ENCODE data around the gene NCK2.

Gene NCK2

DNA sequence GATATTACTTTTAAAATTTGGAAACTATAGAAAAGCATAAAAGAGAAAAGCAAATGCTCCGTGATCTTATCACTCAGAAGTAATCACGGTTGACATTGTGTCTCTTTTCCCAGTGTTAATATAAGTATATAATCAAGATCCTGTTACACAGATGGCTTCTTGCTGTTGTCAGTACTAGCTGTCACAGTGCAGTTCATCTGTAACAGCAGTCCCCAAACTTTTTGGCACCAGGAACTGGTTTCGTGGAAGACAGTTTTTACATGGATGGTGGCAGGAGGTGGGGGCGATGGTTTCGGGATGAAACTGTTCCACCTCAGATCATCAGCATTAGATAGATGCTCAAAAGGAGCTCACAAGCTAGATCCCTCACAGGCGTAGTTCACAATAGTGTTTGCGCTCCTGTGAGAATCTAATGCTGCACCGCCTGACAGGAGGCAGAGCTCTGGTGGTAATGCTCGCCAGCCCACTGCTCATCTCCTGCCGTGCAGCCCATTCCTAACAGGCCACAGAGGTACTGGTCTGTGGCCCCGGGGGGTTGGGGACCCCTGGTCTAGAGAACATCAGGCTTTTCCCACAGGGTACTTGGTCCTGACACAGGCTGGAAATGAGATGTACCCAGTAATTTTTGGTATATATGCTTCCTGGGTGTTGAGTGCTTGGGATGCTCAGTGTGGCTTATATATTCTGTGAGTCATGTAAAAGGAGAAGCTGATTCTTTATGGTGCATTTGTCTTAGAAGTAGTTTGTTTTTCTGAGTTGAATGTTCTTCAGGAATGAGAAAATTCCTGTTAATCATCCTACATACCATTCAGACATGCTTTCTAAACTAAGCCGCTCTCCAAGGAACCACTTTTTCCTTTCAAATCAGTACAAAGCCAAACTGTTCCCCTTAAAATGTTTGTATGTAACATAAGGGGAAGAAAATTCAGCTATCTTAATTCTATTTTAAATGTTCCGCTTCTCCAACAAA, 121.8 kb downstream of the NCK2 start:
- no peaks in the 10 kb centered on the region for H3K27me3 ChIP-seq (ENCODE audit: control insufficient read depth, insufficient read depth, low read length, poor library complexity, severe bottlenecking)

DNA sequence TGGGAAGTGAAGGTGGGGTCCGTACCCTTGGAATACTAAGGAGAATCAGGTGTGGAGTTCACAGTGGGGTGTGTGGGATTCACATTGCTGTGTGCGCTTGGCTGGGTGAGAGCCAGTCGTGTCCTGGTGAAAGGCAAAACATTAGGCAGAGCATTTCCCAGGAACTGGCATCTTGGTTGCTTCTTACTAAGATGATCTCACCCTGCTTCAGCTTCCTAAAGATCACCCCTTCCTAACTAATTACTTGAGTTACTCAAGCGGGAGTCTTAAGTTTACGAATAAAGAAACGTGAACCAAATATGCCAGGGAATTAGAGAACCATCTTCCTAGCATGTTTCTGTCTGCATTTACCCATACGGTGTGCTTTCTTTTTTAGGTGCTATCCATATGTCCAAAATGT, 122.9 kb downstream of the NCK2 start:
- no peak overlapping the region for H3K27ac ChIP-seq (ENCODE audit: insufficient read depth, low read depth, low read length, poor library complexity, severe bottlenecking)
- WGBS, 2 experiments: 92 to 95% methylated on average over 7 of the region's 7 CpGs

More for the DNA sequence above, 121.8 kb downstream of the NCK2 start:
- H3K4me1 ChIP-seq (ENCODE audit: control insufficient read depth, insufficient read depth, low read length): peaks cover 7% of the 10 kb centered on the region
- H3K4me3 ChIP-seq (ENCODE audit: insufficient read depth, low read depth, low read length): no peak overlapping the region
- no peaks in the 10 kb centered on the region for H3K9me3 ChIP-seq (ENCODE audit: control insufficient read depth, low read length)
- no peak overlapping the region for H3K27ac ChIP-seq (ENCODE audit: insufficient read depth, low read depth, low read length, poor library complexity, severe bottlenecking)
- no peaks in the 10 kb centered on the region for H3K36me3 ChIP-seq (ENCODE audit: control insufficient read depth, insufficient read depth, low read length)
- WGBS, 2 experiments: 82 to 87% methylated on average over 9 to 13 of the region's 13 CpGs

DNA sequence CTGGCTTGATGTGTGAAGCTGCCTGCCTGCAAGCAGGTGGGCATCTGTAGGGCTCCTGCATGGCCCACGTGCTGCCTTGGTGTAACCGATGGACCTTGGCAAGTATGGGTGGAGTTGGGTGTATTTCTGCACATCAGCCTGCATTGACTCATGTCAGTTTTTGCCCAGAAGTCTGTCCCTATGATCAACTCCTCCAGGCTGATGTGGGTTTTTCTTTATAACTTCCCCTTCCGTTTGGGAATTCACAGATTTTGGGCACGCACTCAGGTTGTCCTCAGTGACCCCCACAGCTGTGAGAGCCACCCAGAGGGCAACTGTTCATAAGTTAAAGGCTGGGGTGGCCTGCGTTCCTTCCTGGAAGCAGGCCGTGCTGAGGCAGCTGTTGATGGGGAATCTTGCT, 123.3 kb downstream of the NCK2 start:
- 94 to 95% methylated on average over 6 of the region's 6 CpGs for WGBS, 2 experiments
- Histone ChIP-seq H3K9me3 (ENCODE audit: control insufficient read depth, low read length) (no peaks in the 10 kb centered on the region), H3K4me3 (ENCODE audit: insufficient read depth, low read depth, low read length) (no peak overlapping the region), H3K27ac (ENCODE audit: insufficient read depth, low read depth, low read length, poor library complexity, severe bottlenecking) (no peak overlapping the region), H3K4me1 (ENCODE audit: control insufficient read depth, insufficient read depth, low read length) (peaks cover 7% of the 10 kb centered on the region), H3K27me3 (ENCODE audit: control insufficient read depth, insufficient read depth, low read length, poor library complexity, severe bottlenecking) (no peaks in the 10 kb centered on the region), H3K36me3 (ENCODE audit: control insufficient read depth, insufficient read depth, low read length) (no peaks in the 10 kb centered on the region)

More for the DNA sequence above, 122.9 kb downstream of the NCK2 start:
- Histone ChIP-seq H3K27me3 (ENCODE audit: control insufficient read depth, insufficient read depth, low read length, poor library complexity, severe bottlenecking) (no peaks in the 10 kb centered on the region), H3K9me3 (ENCODE audit: control insufficient read depth, low read length) (no peaks in the 10 kb centered on the region), H3K4me3 (ENCODE audit: insufficient read depth, low read depth, low read length) (no peak overlapping the region), H3K36me3 (ENCODE audit: control insufficient read depth, insufficient read depth, low read length) (no peaks in the 10 kb centered on the region), H3K4me1 (ENCODE audit: control insufficient read depth, insufficient read depth, low read length) (peaks cover 7% of the 10 kb centered on the region)

DNA sequence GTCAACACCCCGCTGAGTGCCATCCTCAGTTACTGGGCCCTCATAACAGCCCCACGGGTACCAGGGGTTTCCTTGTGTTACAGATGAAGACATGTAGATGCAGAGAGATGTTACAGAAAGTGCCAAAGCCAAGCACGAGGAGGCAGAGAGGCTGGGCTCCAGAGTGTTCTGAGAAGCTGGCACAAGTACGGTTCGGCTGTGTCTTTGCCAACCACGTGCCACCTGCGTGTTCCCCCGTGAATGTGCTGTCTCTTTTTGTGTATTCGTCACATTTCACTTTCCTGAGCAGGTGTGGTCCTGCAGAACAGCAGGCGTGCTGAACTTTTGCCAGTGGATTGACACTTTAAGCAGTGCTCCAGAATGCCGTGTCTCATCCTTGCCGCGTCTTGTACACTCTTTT, 124.6 kb downstream of the NCK2 start:
- Histone ChIP-seq H3K4me1 (ENCODE audit: control insufficient read depth, insufficient read depth, low read length) (peaks cover 14% of the 10 kb centered on the region), H3K9me3 (ENCODE audit: control insufficient read depth, low read length) (no peaks in the 10 kb centered on the region), H3K4me3 (ENCODE audit: insufficient read depth, low read depth, low read length) (no peak overlapping the region), H3K27me3 (ENCODE audit: control insufficient read depth, insufficient read depth, low read length, poor library complexity, severe bottlenecking) (no peaks in the 10 kb centered on the region), H3K27ac (ENCODE audit: insufficient read depth, low read depth, low read length, poor library complexity, severe bottlenecking) (no peak overlapping the region), H3K36me3 (ENCODE audit: control insufficient read depth, insufficient read depth, low read length) (no peaks in the 10 kb centered on the region)
- WGBS, 2 experiments: 93 to 97% methylated on average over 13 of the region's 13 CpGs

DNA sequence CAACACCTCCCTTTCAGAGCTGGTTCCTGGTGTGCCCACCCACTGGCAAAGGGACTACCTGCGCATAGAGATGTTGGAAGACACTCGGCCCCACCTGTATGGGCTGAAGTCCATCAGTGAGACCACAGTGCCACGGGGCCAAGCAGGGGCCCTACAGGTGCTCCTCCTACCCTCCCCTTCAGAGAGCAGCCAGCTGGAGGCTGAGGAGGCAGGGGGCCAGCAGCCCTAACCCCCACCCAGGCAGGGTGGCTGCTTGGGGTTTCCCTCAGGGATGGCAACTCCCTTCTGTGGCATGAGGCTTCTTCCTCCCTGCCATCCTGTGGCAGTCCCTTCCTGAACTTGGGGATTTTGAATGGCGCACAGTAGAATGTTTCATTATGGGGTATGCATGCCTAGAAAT, 125.3 kb downstream of the NCK2 start:
- Histone ChIP-seq H3K36me3 (ENCODE audit: control insufficient read depth, insufficient read depth, low read length) (no peaks in the 10 kb centered on the region), H3K9me3 (ENCODE audit: control insufficient read depth, low read length) (no peaks in the 10 kb centered on the region), H3K27me3 (ENCODE audit: control insufficient read depth, insufficient read depth, low read length, poor library complexity, severe bottlenecking) (no peaks in the 10 kb centered on the region), H3K4me1 (ENCODE audit: control insufficient read depth, insufficient read depth, low read length) (peaks cover 14% of the 10 kb centered on the region), H3K27ac (ENCODE audit: insufficient read depth, low read depth, low read length, poor library complexity, severe bottlenecking) (no peak overlapping the region), H3K4me3 (ENCODE audit: insufficient read depth, low read depth, low read length) (no peak overlapping the region)
- 92 to 96% methylated on average over 4 of the region's 4 CpGs for WGBS, 2 experiments

DNA sequence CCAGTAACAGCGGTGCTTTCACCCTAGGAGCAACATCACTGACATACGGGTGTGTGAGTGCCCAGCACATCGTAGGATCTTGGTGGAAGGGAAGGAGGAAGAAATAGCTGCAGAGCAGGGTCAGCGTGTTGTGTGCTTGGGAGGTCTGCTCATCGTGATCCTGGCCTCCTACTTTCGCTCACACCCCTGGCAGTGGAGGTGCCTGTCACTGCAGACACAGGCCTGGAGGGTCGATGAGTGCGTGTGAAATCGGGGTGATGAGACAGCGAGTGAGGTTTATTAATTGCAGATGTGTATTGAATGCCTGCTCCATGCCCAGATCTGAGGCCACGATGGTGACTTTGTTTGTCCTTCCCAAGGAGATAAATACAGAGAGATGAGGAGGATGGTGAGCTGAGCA, 126.1 kb downstream of the NCK2 start:
- Histone ChIP-seq H3K27ac (ENCODE audit: insufficient read depth, low read depth, low read length, poor library complexity, severe bottlenecking) (no peak overlapping the region), H3K4me1 (ENCODE audit: control insufficient read depth, insufficient read depth, low read length) (peaks cover 14% of the 10 kb centered on the region), H3K27me3 (ENCODE audit: control insufficient read depth, insufficient read depth, low read length, poor library complexity, severe bottlenecking) (no peaks in the 10 kb centered on the region), H3K36me3 (ENCODE audit: control insufficient read depth, insufficient read depth, low read length) (no peaks in the 10 kb centered on the region), H3K4me3 (ENCODE audit: insufficient read depth, low read depth, low read length) (no peak overlapping the region), H3K9me3 (ENCODE audit: control insufficient read depth, low read length) (no peaks in the 10 kb centered on the region)
- 93 to 96% methylated on average over 11 of the region's 11 CpGs for WGBS, 2 experiments

DNA sequence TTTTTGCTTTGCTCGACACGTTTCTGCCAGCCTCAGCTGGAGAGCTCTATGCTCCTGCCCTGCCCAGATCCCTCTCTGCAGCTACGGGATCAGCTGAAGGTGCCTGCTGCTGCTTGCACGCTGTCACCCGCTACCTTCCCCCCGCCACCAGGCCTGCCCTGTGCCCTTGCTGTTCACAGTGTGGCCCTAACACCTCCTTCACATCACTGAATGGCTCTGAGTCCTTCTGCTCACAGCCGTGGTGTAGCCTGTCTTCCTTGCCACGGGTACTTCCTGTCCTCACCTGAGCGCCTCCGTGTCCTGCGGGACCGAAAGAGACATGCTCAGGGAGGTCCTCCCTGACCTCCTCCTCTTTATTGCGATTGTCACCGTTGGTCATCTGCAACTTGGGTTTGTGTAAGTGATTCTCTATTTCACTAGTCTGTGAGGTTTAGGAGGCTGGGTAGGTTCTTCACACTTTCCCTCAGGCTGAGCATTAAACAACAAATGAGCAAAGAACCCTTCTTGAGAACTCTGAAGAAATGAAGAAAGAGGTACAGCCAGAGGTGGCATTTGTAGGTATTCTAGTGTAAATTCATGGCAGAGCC, 127.5 kb downstream of the NCK2 start:
- Histone ChIP-seq H3K9me3 (ENCODE audit: control insufficient read depth, low read length) (no peaks in the 10 kb centered on the region), H3K4me1 (ENCODE audit: control insufficient read depth, insufficient read depth, low read length) (peaks cover 7% of the 10 kb centered on the region), H3K36me3 (ENCODE audit: control insufficient read depth, insufficient read depth, low read length) (no peaks in the 10 kb centered on the region), H3K4me3 (ENCODE audit: insufficient read depth, low read depth, low read length) (no peak overlapping the region), H3K27me3 (ENCODE audit: control insufficient read depth, insufficient read depth, low read length, poor library complexity, severe bottlenecking) (no peaks in the 10 kb centered on the region), H3K27ac (ENCODE audit: insufficient read depth, low read depth, low read length, poor library complexity, severe bottlenecking) (no peak overlapping the region)
- 89 to 91% methylated on average over 14 of the region's 14 CpGs for WGBS, 2 experiments

DNA sequence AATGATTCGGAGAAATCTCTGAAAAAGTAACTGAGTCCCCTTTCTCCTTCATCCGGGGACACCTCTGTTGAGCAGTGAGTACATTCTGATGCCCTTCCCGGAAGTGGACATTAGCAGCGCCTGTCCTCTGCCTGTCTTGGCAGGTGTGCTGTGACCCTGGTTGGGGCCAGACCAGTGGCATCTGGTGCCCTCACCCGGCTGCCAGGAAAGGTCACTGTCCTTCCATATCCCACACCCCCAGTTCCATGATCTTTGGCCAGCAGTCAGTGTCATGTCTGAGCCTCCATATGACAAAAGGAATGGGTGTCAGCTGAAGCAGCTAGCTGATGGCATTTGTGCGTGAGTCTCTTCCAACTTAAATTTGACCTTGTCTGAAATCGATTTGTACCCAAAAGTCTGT, 128.1 kb downstream of the NCK2 start:
- 95% methylated on average over 7 of the region's 7 CpGs for WGBS, 2 experiments
- Histone ChIP-seq H3K4me1 (ENCODE audit: control insufficient read depth, insufficient read depth, low read length) (peaks cover 7% of the 10 kb centered on the region), H3K4me3 (ENCODE audit: insufficient read depth, low read depth, low read length) (no peak overlapping the region), H3K27ac (ENCODE audit: insufficient read depth, low read depth, low read length, poor library complexity, severe bottlenecking) (no peak overlapping the region), H3K9me3 (ENCODE audit: control insufficient read depth, low read length) (no peaks in the 10 kb centered on the region), H3K27me3 (ENCODE audit: control insufficient read depth, insufficient read depth, low read length, poor library complexity, severe bottlenecking) (no peaks in the 10 kb centered on the region), H3K36me3 (ENCODE audit: control insufficient read depth, insufficient read depth, low read length) (no peaks in the 10 kb centered on the region)

DNA sequence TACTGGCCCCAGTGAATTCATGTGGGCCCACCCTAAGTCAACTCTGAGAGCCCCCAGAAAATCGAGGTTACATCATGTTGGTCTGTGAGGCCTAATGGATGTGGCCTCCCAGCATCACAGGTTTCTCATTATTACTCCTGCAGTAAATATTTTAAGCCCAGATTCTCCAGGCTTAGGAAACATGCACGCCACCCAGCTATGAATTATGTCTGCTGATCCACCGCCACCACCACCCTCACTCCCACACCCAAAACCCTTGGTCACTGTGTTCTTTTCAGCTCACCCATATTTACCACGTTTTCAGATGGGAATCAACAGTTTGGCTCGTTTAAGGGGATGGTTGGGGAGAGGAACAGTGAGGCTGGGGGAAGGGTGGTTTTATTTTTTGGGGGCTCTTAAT, 128.6 kb downstream of the NCK2 start:
- H3K4me1 ChIP-seq (ENCODE audit: control insufficient read depth, insufficient read depth, low read length): peaks cover 7% of the 10 kb centered on the region
- H3K27ac ChIP-seq (ENCODE audit: insufficient read depth, low read depth, low read length, poor library complexity, severe bottlenecking): no peak overlapping the region
- no peaks in the 10 kb centered on the region for H3K36me3 ChIP-seq (ENCODE audit: control insufficient read depth, insufficient read depth, low read length)
- WGBS, 2 experiments: 74 to 81% methylated on average over 5 of the region's 5 CpGs
- H3K9me3 ChIP-seq (ENCODE audit: control insufficient read depth, low read length): no peaks in the 10 kb centered on the region
- no peaks in the 10 kb centered on the region for H3K27me3 ChIP-seq (ENCODE audit: control insufficient read depth, insufficient read depth, low read length, poor library complexity, severe bottlenecking)
- no peak overlapping the region for H3K4me3 ChIP-seq (ENCODE audit: insufficient read depth, low read depth, low read length)

DNA sequence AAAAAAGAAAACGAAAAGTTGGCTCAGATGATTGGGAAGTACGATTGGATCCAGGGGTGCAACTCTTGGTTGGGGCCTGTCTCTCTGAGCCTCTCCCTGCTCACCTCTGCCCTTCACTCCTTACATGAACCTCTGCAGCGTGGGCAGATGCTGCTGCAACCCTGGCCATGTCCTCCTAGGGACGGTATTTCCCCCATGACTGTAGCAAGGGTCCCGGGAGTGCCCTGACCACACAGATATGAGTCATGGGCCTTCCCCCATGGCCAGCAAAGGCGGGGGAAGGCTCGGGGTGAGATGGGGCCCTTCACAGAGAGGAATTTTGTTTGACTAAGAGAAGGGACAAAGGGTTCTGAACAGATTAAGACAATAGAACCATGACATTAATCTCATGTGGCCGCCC, 129.0 kb downstream of the NCK2 start:
- Histone ChIP-seq H3K9me3 (ENCODE audit: control insufficient read depth, low read length) (no peaks in the 10 kb centered on the region), H3K27ac (ENCODE audit: insufficient read depth, low read depth, low read length, poor library complexity, severe bottlenecking) (no peak overlapping the region), H3K4me1 (ENCODE audit: control insufficient read depth, insufficient read depth, low read length) (peaks cover 7% of the 10 kb centered on the region), H3K4me3 (ENCODE audit: insufficient read depth, low read depth, low read length) (no peak overlapping the region), H3K36me3 (ENCODE audit: control insufficient read depth, insufficient read depth, low read length) (no peaks in the 10 kb centered on the region), H3K27me3 (ENCODE audit: control insufficient read depth, insufficient read depth, low read length, poor library complexity, severe bottlenecking) (no peaks in the 10 kb centered on the region)
- 59 to 65% methylated on average over 7 of the region's 8 CpGs for WGBS, 2 experiments
